Measurements from ENCODE around the gene CMPK2.

CMPK2 gene

DNA sequence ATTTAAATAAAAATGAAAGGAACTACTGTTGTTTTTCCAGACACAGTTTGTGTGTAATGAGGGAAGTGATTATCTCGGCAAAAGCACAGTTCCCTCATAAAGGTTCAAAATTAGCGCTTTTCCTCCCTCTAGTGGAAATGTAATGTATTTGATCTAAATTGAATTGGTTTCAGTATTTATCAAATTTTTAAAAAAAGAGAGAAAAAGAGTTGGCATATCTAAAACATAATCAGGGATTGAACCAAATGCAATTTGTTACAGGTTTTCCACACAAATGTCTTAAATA is 37.5 kb downstream of the CMPK2 start:
- TF ChIP-seq ISL1 (CRISPR knock-in tag; IDR thresholded peaks at IDR 0.05) (no peak), SNAI2 (CRISPR knock-in tag; IDR thresholded peaks at IDR 0.05) (no peak), PPARA (CRISPR knock-in tag; IDR thresholded peaks at IDR 0.05; ENCODE audit: borderline replicate concordance) (no peak), CSDC2 (CRISPR knock-in tag; IDR thresholded peaks at IDR 0.05) (no peak), ZNF70 (CRISPR knock-in tag; IDR thresholded peaks at IDR 0.05) (no peak), ZFP30 (CRISPR knock-in tag; IDR thresholded peaks at IDR 0.05) (no peak), ZNF8 (CRISPR knock-in tag; IDR thresholded peaks at IDR 0.05) (no peak), TOX (CRISPR knock-in tag; IDR thresholded peaks at IDR 0.05; ENCODE audit: borderline replicate concordance) (no peak), GLIS3 (CRISPR knock-in tag; IDR thresholded peaks at IDR 0.05) (no peak), ARNTL (CRISPR knock-in tag; IDR thresholded peaks at IDR 0.05; ENCODE audit: borderline replicate concordance, low read depth) (no peak), ZFP3 (CRISPR knock-in tag; IDR thresholded peaks at IDR 0.05) (no peak), ZNF565 (CRISPR knock-in tag; conservative IDR thresholded peaks at IDR 0.05; ENCODE audit: low read depth) (no peak), BACH2 (CRISPR knock-in tag; IDR thresholded peaks at IDR 0.05; ENCODE audit: borderline replicate concordance) (no peak)
- TF ChIP-seq, protein P1, sequence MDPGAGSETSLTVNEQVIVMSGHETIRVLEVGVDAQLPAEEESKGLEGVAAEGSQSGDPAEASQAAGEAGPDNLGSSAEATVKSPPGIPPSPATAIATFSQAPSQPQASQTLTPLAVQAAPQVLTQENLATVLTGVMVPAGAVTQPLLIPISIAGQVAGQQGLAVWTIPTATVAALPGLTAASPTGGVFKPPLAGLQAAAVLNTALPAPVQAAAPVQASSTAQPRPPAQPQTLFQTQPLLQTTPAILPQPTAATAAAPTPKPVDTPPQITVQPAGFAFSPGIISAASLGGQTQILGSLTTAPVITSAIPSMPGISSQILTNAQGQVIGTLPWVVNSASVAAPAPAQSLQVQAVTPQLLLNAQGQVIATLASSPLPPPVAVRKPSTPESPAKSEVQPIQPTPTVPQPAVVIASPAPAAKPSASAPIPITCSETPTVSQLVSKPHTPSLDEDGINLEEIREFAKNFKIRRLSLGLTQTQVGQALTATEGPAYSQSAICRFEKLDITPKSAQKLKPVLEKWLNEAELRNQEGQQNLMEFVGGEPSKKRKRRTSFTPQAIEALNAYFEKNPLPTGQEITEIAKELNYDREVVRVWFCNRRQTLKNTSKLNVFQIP (CRISPR knock-in tag; IDR thresholded peaks at IDR 0.05; ENCODE audit: borderline replicate concordance, low read depth): no peak
- TF ChIP-seq, protein P2, sequence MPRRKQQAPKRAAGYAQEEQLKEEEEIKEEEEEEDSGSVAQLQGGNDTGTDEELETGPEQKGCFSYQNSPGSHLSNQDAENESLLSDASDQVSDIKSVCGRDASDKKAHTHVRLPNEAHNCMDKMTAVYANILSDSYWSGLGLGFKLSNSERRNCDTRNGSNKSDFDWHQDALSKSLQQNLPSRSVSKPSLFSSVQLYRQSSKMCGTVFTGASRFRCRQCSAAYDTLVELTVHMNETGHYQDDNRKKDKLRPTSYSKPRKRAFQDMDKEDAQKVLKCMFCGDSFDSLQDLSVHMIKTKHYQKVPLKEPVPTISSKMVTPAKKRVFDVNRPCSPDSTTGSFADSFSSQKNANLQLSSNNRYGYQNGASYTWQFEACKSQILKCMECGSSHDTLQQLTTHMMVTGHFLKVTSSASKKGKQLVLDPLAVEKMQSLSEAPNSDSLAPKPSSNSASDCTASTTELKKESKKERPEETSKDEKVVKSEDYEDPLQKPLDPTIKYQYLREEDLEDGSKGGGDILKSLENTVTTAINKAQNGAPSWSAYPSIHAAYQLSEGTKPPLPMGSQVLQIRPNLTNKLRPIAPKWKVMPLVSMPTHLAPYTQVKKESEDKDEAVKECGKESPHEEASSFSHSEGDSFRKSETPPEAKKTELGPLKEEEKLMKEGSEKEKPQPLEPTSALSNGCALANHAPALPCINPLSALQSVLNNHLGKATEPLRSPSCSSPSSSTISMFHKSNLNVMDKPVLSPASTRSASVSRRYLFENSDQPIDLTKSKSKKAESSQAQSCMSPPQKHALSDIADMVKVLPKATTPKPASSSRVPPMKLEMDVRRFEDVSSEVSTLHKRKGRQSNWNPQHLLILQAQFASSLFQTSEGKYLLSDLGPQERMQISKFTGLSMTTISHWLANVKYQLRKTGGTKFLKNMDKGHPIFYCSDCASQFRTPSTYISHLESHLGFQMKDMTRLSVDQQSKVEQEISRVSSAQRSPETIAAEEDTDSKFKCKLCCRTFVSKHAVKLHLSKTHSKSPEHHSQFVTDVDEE (CRISPR knock-in tag; IDR thresholded peaks at IDR 0.05): no peak
- ATAC-seq: peak; percentile 60

DNA sequence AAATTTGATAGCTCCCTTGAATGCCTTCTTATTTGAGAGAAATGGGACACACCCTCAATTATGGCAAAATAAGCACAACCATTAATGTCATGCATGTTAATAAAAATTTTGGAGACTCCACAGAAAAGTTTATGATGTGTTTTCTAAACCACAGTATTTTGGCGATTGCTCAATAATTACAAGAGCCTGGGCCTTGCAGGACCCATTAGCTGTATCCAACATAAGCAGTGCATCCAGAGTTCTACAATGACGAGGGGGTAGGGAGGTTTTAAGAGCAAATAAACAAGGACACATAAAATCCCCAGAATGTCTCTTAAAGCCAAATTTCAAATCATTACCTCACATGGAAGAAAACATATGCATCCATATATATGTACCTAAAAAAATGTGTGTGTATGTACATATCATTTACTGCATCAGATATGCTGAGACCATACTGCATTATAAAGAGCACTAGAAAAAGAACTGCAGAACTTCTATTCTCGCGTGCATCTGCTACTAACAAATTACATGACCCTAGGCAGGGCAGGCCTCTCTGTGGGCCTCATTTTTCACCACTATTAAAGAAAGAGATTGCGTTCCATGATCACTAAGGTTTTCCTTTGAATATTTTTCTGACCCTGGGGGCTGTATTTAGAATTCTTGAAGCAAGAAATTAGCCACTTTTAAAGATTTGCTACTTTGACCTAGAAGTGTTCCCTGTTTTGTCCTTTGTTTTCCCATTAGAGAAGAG is 38.0 kb downstream of the CMPK2 start:
- TF ChIP-seq SNAI2 (CRISPR knock-in tag; IDR thresholded peaks at IDR 0.05): 0 out of 2 replicates have a peak, but pooled peaks have one; percentile 59
- TF ChIP-seq ISL1 (CRISPR knock-in tag; IDR thresholded peaks at IDR 0.05): no peak
- TF ChIP-seq CSDC2 (CRISPR knock-in tag; IDR thresholded peaks at IDR 0.05): peak; percentile 45; the same call in 1 of the 2 replicates
- TF ChIP-seq, protein P3, sequence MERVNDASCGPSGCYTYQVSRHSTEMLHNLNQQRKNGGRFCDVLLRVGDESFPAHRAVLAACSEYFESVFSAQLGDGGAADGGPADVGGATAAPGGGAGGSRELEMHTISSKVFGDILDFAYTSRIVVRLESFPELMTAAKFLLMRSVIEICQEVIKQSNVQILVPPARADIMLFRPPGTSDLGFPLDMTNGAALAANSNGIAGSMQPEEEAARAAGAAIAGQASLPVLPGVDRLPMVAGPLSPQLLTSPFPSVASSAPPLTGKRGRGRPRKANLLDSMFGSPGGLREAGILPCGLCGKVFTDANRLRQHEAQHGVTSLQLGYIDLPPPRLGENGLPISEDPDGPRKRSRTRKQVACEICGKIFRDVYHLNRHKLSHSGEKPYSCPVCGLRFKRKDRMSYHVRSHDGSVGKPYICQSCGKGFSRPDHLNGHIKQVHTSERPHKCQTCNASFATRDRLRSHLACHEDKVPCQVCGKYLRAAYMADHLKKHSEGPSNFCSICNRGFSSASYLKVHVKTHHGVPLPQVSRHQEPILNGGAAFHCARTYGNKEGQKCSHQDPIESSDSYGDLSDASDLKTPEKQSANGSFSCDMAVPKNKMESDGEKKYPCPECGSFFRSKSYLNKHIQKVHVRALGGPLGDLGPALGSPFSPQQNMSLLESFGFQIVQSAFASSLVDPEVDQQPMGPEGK (CRISPR knock-in tag; IDR thresholded peaks at IDR 0.05; ENCODE audit: borderline replicate concordance): no peak
- no peak for ATAC-seq

DNA sequence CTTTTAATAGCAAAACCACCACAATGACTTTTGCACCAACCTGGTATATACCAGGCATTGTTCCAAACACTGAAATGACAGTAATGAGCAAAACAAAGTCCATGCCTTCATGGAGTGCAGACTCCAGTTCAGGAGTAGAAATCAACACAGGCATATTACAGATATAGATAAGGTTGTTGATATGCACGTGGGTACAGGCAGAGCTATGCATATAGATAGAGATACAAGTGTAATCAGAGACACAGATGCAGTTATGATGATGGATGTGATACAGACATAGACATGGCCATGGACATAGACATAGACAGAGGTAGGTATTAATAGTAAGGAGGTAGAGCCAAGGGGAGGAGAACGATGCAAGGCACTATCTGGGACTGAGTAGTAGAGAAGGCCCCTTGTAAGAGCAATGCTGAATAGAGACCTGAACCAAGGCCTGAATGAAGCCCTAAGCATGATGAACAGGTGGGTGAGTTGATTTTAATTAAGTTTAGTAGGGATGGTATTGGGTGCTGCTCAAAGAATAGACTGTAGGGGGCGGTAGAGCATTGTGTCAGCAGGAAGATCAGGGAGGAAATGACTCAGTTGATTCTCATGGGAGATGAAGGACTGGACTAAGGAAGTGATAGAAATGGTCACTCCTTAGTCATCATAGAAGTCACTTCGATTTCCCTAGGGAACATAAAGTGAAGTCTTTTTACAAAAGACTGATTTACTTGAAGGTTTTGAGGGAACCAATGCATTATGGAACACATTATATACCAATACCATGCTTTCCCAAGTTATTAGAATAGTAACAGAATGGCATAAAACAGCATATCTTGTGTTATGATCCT is 39.4 kb downstream of the CMPK2 start:
- TF ChIP-seq ZFP3 (CRISPR knock-in tag; IDR thresholded peaks at IDR 0.05) (0 out of 2 replicates have a peak, but pooled peaks have one; percentile 3), CSDC2 (CRISPR knock-in tag; IDR thresholded peaks at IDR 0.05) (0 out of 2 replicates have a peak, but pooled peaks have one; percentile 48), ZFP30 (CRISPR knock-in tag; IDR thresholded peaks at IDR 0.05) (peak; percentile 56)
- TF ChIP-seq, protein P3 (CRISPR knock-in tag; IDR thresholded peaks at IDR 0.05; ENCODE audit: borderline replicate concordance): no peak
- ATAC-seq: peak; percentile 33

DNA sequence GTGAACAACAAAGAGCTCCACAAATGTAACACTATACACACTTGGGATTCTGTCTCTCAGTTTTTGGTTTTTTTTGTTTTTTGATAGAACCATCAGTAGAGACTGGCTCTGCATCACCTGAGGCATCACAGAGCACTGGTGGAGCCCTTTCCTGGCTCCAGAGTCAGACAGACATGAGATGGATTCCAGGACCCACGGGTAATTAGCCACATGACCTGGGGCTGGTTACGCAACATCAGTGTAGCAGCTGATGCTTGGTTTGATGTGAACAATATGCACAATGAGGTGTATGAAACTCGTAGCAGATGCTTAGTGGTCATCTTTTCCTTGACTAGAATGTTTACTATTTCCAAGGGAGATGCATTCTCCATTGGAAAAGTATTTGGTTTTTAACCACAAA is 40.7 kb downstream of the CMPK2 start:
- ATAC-seq: no peak; the same call in 2 of the 3 replicates
- no peak for TF ChIP-seq ZC3H10 (CRISPR knock-in tag; IDR thresholded peaks at IDR 0.05)
- TF ChIP-seq, protein P4, sequence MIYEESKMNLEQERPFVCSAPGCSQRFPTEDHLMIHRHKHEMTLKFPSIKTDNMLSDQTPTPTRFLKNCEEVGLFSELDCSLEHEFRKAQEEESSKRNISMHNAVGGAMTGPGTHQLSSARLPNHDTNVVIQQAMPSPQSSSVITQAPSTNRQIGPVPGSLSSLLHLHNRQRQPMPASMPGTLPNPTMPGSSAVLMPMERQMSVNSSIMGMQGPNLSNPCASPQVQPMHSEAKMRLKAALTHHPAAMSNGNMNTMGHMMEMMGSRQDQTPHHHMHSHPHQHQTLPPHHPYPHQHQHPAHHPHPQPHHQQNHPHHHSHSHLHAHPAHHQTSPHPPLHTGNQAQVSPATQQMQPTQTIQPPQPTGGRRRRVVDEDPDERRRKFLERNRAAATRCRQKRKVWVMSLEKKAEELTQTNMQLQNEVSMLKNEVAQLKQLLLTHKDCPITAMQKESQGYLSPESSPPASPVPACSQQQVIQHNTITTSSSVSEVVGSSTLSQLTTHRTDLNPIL (CRISPR knock-in tag; IDR thresholded peaks at IDR 0.05; ENCODE audit: low read depth): no peak
- TF ChIP-seq, protein P3 (CRISPR knock-in tag; IDR thresholded peaks at IDR 0.05; ENCODE audit: borderline replicate concordance): no peak
- TF ChIP-seq BACH2 (CRISPR knock-in tag; IDR thresholded peaks at IDR 0.05; ENCODE audit: borderline replicate concordance): no peak
- no peak for TF ChIP-seq RARB (CRISPR knock-in tag; IDR thresholded peaks at IDR 0.05)
